IMR-90 (cell line): ENCODE results near the gene TCF20. TPM values are rescaled to one million over a fixed set of nuclear protein-coding genes. Genes with fewer than 3 reads are reported as not detected.

Source experiments
- ATAC-seq: fragments of 200-7000 bp; cut with Tn5 transposase; 2 replicates; pipeline ENCODE4 v1.9.1; 2020; ENCODE audit warnings: low read depth, mild to moderate bottlenecking, moderate library complexity
- BruUV-seq: library from RNA; stranded (reverse); fragments of 400-500 nt; replicated peaks from 2 replicates; lab custom pipeline; 2021; lab: Mats Ljungman, UMichigan
- CTCF ChIA-PET: fragments of 300-600 bp; formaldehyde crosslinking; extraction: SDS; loops from one replicate; lab custom pipeline; 2021; ENCODE audit warnings: antibody characterized with exemption; lab: Yijun Ruan, JAX
- POLR2A ChIA-PET: fragments of 300-600 bp; sonication (Branson Sonifier 250); formaldehyde crosslinking; loops from one replicate; lab custom pipeline; 2022; ENCODE audit warnings: antibody characterized with exemption; ENCODE audit not compliant: unreplicated experiment; lab: Charles Lee
- DNase-seq: peaks from one replicate; pipeline ENCODE4 v3.0.0; 2013
- H2AFZ ChIP-seq: replicated peaks from 2 replicates; pipeline ENCODE3; 2013; ENCODE audit warnings: low read length, mild to moderate bottlenecking; ENCODE audit not compliant: poor library complexity
- H2AK5ac ChIP-seq: 2 replicates; pipeline ENCODE4 v1.6.1; 2013; ENCODE audit warnings: low read depth, low read length, inconsistent platforms
- H2AK9ac ChIP-seq: replicated peaks from 2 replicates; pipeline ENCODE3; 2013; ENCODE audit warnings: mild to moderate bottlenecking, low read depth, low read length, moderate library complexity; ENCODE audit not compliant: poor library complexity
- H2BK120ac ChIP-seq: 2 replicates; pipeline ENCODE4 v1.6.1; 2013; ENCODE audit warnings: low read depth, low read length, inconsistent platforms
- H2BK15ac ChIP-seq: 3 replicates; pipeline ENCODE4 v1.6.1; 2013; ENCODE audit warnings: low read depth, low read length, inconsistent platforms
- H2BK20ac ChIP-seq: 2 replicates; pipeline ENCODE4 v1.6.1; 2013; ENCODE audit warnings: low read depth, mild to moderate bottlenecking, inconsistent platforms, low read length, moderate library complexity
- H2BK5ac ChIP-seq: 2 replicates; pipeline ENCODE4 v1.6.1; 2013; ENCODE audit warnings: mild to moderate bottlenecking, low read depth, low read length, inconsistent platforms; ENCODE audit not compliant: poor library complexity, severe bottlenecking
- H3K14ac ChIP-seq: replicated peaks from 2 replicates; pipeline ENCODE4 v1.6.1; 2013; ENCODE audit warnings: low read depth, low read length, inconsistent platforms
- H3K18ac ChIP-seq: 2 replicates; pipeline ENCODE4 v1.6.1; 2013; ENCODE audit warnings: low read depth, low read length, control low read depth
- H3K23ac ChIP-seq: 2 replicates; pipeline ENCODE4 v1.6.1; 2013; ENCODE audit warnings: low read depth, low read length, inconsistent platforms
- H3K27ac ChIP-seq: 2 replicates; pipeline ENCODE4 v1.5.1; 2013; ENCODE audit warnings: mild to moderate bottlenecking, control low read depth, low read length; ENCODE audit not compliant: insufficient read depth
- H3K27me3 ChIP-seq: 2 replicates; pipeline ENCODE4 v1.6.1; 2013; ENCODE audit warnings: low read length; ENCODE audit not compliant: control insufficient read depth, insufficient read depth
- H3K36me3 ChIP-seq: 2 replicates; pipeline ENCODE4 v1.6.1; 2013; ENCODE audit warnings: low read length, mixed read lengths; ENCODE audit not compliant: control insufficient read depth, insufficient read depth
- H3K4ac ChIP-seq: 2 replicates; pipeline ENCODE4 v1.6.1; 2013; ENCODE audit warnings: low read depth, low read length, inconsistent platforms
- H3K4me1 ChIP-seq: 2 replicates; pipeline ENCODE4 v1.6.1; 2013; ENCODE audit warnings: low read length, mixed read lengths; ENCODE audit not compliant: control insufficient read depth, insufficient read depth
- H3K4me2 ChIP-seq: 2 replicates; pipeline ENCODE4 v1.6.1; 2013; ENCODE audit warnings: low read depth, mild to moderate bottlenecking, control low read depth, low read length, moderate library complexity
- H3K4me3 ChIP-seq: 2 replicates; pipeline ENCODE4 v1.5.1; 2013; ENCODE audit warnings: low read depth, mild to moderate bottlenecking, control low read depth, low read length, moderate library complexity; ENCODE audit not compliant: insufficient read depth
- H3K56ac ChIP-seq: 2 replicates; pipeline ENCODE4 v1.6.1; 2013; ENCODE audit warnings: low read length, inconsistent platforms; ENCODE audit not compliant: insufficient read depth; ENCODE audit errors: extremely low read depth
- H3K79me1 ChIP-seq, 2 experiments: 2 replicates each; pipeline ENCODE4 v1.6.1; 2013; ENCODE audit warnings: low read length in 2 of 2, inconsistent platforms in 1 of 2, low read depth in 1 of 2
- H3K9ac ChIP-seq: 2 replicates; pipeline ENCODE4 v1.6.1; 2013; ENCODE audit warnings: low read depth, low read length, control low read depth
- H3K9me1 ChIP-seq: 2 replicates; pipeline ENCODE4 v1.6.1; 2013; ENCODE audit warnings: low read length, inconsistent platforms; ENCODE audit not compliant: insufficient read depth
- H3K9me3 ChIP-seq: 2 replicates; pipeline ENCODE4 v1.6.1; 2013; ENCODE audit warnings: low read length; ENCODE audit not compliant: control insufficient read depth, insufficient read depth
- H4K20me1 ChIP-seq: 2 replicates; pipeline ENCODE4 v1.6.1; 2013; ENCODE audit warnings: low read length, inconsistent platforms; ENCODE audit not compliant: insufficient read depth
- H4K5ac ChIP-seq: 2 replicates; pipeline ENCODE4 v1.6.1; 2013; ENCODE audit warnings: mild to moderate bottlenecking, low read depth, low read length, control low read depth
- H4K8ac ChIP-seq, 2 experiments: 2 replicates each; pipeline ENCODE4 v1.6.1; 2013; ENCODE audit warnings: low read depth in 2 of 2, low read length in 2 of 2, control low read depth in 1 of 2, inconsistent platforms in 1 of 2
- H4K91ac ChIP-seq: 2 replicates; pipeline ENCODE4 v1.6.1; 2013; ENCODE audit warnings: low read depth, low read length, inconsistent platforms; ENCODE audit not compliant: insufficient read depth
- SMC3 ChIP-seq: fragments of 150-350 bp; IDR thresholded peaks from 2 replicates; pipeline ENCODE4 v1.6.1; 2016; ENCODE audit warnings: low read depth, mild to moderate bottlenecking, antibody characterized with exemption, low read length, moderate library complexity
- whole genome bisulfite sequencing, 2 experiments: methylation state at CpG; one replicate each; pipeline versions ENCODE4 v1.1.5 to v1.1.7; 2013; ENCODE audit warnings: missing lambda C conversion rate in 2 of 2; ENCODE audit not compliant: insufficient read length in 1 of 2; ENCODE audit errors: extremely low coverage in 2 of 2; 5-methylcytosine and 5-hydroxymethylcytosine counted together
- dilution Hi-C: fragments of 300-500 bp; cut with HindIII; formaldehyde crosslinking; loops from one replicate; pipeline ENCODE4 v1.14.3; 2018; ENCODE audit warnings: low sequenced_read_pairs; ENCODE audit not compliant: unreplicated experiment
- in situ Hi-C: fragments of 300-500 bp; cut with MboI; formaldehyde crosslinking; loops from 3 replicates; pipeline ENCODE4 v1.14.3; 2019; ENCODE audit warnings: low sequenced_read_pairs, inconsistent platforms, mixed read lengths
- intact Hi-C: fragments of 100-400 bp; cut with micrococcal nuclease; formaldehyde crosslinking; loops from 2 replicates; pipeline ENCODE4 v1.10.0; 2022
- polyA plus RNA-seq, 3 experiments: library from polyadenylated mRNA; depleted of rRNA; stranded (reverse); fragments of >200 nt; gene quantifications; 2 replicates each; pipeline ENCODE4 v1.2.3, GENCODE V29; 2012; ENCODE audit warnings: low replicate concordance in 1 of 3
- total RNA-seq: library from RNA; depleted of rRNA; stranded (reverse); fragments of >200 nt; gene quantifications from 2 replicates; pipeline ENCODE4 v1.2.3, GENCODE V29; 2012

The TCF20 gene
- total and polyA plus RNA-seq, 2 of the 4 experiments (the other 2 are of a cell fraction): 8.9 to 23.7 TPM

DNA sequence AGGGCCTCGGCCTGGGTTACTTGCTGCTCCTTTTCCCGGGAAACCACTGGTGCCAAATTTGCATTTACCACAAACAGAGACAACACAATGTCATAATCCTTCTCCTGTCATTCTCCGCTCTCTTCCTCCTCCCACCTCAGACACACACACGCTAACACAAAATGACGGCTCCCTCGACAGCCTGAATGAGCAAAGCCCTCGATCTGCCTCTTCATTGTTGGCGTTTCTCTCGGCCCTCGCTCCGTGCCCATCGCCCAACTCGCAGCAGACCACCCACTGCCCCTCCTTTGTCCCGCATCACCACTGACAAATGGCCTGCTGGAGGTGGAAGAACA lies 12.5 kb upstream of the TCF20 start:
- 39% methylated on average over 5 of the region's 14 CpGs; no CpG with 5 or more reads in 1 of the 2 experiments for WGBS, 2 experiments
- no peak overlapping the region for H4K91ac ChIP-seq
- H2AK5ac ChIP-seq: no peak overlapping the region
- H3K9me1 ChIP-seq: 0 out of 2 replicates have a peak, but pooled peaks cover 3% of the 10 kb centered on the region
- H3K27ac ChIP-seq: no peak overlapping the region
- no peak overlapping the region for H4K5ac ChIP-seq
- DNase-seq: no peak
- no peak overlapping the region for H3K4ac ChIP-seq
- H3K9ac ChIP-seq: no peak overlapping the region
- H4K20me1 ChIP-seq: peaks cover 24% of the 10 kb centered on the region
- no peaks in the 10 kb centered on the region for H3K4me1 ChIP-seq
- no peak overlapping the region for H3K18ac ChIP-seq
- no peak overlapping the region for H3K4me3 ChIP-seq
- H3K36me3 ChIP-seq: no peaks in the 10 kb centered on the region
- in situ Hi-C loops (no loop called here), intact Hi-C loops (no loop called here), dilution Hi-C loops (no loop called here)
- no peak overlapping the region for H3K56ac ChIP-seq
- H3K9me3 ChIP-seq: no peaks in the 10 kb centered on the region
- no peak overlapping the region for H2BK15ac ChIP-seq
- TF ChIP-seq SMC3: no peak
- H3K79me1 ChIP-seq: no peaks in the 10 kb centered on the region
- POLR2A ChIA-PET: no interaction called here
- H2AK9ac ChIP-seq: no peak overlapping the region
- H3K14ac ChIP-seq: no peak overlapping the region
- no TSS peak for BruUV-seq
- H3K4me2 ChIP-seq: no peak overlapping the region
- no peak overlapping the region for H2BK20ac ChIP-seq
- H2BK120ac ChIP-seq: no peak overlapping the region
- peak overlapping the region; percentile 38; the same call in 1 of the 2 replicates for H3K23ac ChIP-seq
- peaks cover 50% of the 10 kb centered on the region for H3K27me3 ChIP-seq
- H2AFZ ChIP-seq: no peak overlapping the region
- H4K8ac ChIP-seq: no peak overlapping the region
- no peak for ATAC-seq
- H2BK5ac ChIP-seq: no peak overlapping the region
- CTCF ChIA-PET: no interaction called here
